ENCODE measurements around the gene VGLL3. TPM values are rescaled to one million over a fixed set of nuclear protein-coding genes. Genes with fewer than 3 reads are reported as not detected.

VGLL3 gene
- total RNA-seq, 2 donors from 2014 or later, result not detected

DNA sequence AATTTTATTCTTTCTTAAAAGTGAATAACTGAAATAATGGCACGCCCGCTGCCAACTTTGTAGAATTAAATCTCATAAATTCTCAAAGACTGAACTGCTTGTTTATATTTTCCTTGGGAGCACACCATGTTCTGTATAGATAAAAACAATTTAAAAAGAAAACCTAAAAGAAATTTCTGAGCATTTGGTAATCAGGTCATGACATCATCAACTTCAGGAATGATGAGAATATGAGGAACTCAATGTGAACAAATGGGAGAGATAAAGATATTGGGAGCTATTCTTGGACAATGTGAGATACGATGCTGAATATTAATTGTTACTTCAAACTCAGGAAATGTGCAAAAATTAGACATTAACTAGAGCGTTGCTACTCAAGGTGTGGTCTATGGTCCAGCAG is 10.0 kb upstream of the VGLL3 start:
- H3K4me1 Mint-ChIP-seq (ENCODE audit: low read depth), result no peaks in the 10 kb centered on the region
- no peak overlapping the region for H3K27ac Mint-ChIP-seq
- H3K4me3 Mint-ChIP-seq, result no peak overlapping the region
- no peak for ATAC-seq (replicated peaks in 1 of 2)
- peaks cover 2% of the 10 kb centered on the region in 2 donors for H3K9me3 Mint-ChIP-seq
- H3K36me3 Mint-ChIP-seq (ENCODE audit: insufficient read depth in 2 of 2), result no peaks in the 10 kb centered on the region
- no peaks in the 10 kb centered on the region for H3K27me3 Mint-ChIP-seq (ENCODE audit: low read depth)
- no peak for DNase-seq

DNA sequence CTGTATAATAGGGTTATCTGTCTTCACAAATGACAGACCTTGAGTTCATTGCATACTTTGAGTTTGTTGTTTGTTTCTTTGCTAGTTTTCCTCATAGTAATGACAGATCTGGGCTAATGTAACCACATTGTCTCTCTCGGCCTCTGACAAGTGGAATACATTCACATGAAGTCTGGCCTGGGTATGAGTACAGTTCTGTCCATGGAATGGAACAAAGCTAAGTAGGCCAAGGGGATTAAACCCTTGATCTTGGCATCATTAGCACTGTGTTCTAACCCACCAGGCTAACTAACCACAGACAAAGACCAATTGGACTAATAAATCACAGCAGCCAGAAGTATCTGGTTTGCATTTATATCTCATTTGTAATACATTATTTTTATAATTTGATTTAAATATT is 7.6 kb upstream of the VGLL3 start:
- no peak overlapping the region for H3K4me3 Mint-ChIP-seq
- no peak for DNase-seq
- H3K27ac Mint-ChIP-seq, result no peak overlapping the region
- no peaks in the 10 kb centered on the region for H3K4me1 Mint-ChIP-seq (ENCODE audit: low read depth)
- H3K36me3 Mint-ChIP-seq (ENCODE audit: insufficient read depth in 2 of 2), result no peaks in the 10 kb centered on the region
- ATAC-seq (replicated peaks in 1 of 2), result no peak
- H3K27me3 Mint-ChIP-seq (ENCODE audit: low read depth), result peaks cover 7% of the 10 kb centered on the region
- H3K9me3 Mint-ChIP-seq, result peaks cover 0 to 5% of the 10 kb centered on the region in 2 donors

DNA sequence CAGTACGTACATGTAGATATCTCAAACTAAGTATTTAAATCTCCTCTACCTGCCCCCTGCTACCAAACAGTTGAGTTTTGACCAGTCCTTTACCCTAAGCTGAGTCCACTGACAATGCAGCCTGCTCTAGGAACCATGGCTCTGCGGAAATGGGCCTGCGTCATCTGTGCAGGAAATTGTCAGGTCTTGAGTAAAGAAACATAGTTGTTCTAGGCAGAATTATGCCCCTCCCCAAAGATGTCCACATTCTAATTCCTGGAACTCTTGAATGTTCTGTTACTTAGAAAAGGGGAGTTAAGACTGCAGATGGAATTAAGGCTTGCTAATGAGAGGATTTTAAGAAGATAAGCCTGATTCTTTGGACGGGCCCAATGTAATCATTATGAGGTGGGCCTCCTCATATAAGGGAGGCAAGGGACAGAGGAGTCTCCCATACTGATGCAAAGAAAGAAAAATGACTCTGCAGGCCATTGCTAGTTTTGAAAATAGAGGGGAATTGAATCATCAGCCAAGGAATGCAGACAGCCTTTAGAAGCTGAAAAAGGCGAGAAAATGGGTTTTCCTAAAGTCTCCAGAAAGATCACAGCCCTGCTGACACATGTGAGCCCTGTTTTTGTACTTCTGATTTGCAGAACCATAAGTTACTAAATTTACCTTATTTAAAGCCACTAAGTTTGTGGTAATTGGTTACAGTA is 5.5 kb upstream of the VGLL3 start:
- ATAC-seq (replicated peaks in 1 of 2) (no peak), DNase-seq (no peak)
- Mint-ChIP-seq H3K4me3 (no peak overlapping the region), H3K36me3 (ENCODE audit: insufficient read depth in 2 of 2) (no peaks in the 10 kb centered on the region), H3K9me3 (peaks cover 0 to 5% of the 10 kb centered on the region in 2 donors), H3K27me3 (ENCODE audit: low read depth) (peaks cover 24% of the 10 kb centered on the region), H3K27ac (no peak overlapping the region), H3K4me1 (ENCODE audit: low read depth) (no peaks in the 10 kb centered on the region)

DNA sequence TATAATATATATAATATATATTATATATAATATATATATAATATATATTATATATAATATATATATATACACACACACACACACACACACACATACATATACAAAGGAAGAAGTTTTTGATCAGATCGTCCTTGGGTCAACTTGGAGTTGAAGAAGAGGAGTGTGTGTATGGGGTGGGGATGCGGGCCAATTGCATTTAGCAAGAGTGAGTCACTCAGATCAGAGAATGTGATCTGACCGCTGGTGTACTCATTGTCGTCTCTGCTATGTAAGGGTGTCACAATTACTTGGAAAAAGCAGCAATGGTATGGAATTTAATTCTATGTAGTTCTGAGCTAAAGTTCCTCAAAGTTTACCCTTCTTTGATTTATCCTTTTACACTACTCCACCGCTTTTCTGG is 4.6 kb upstream of the VGLL3 start:
- no peak for DNase-seq
- Mint-ChIP-seq H3K27me3 (ENCODE audit: low read depth) (peaks cover 26% of the 10 kb centered on the region), H3K9me3 (peaks cover 0 to 5% of the 10 kb centered on the region in 2 donors), H3K4me3 (no peak overlapping the region), H3K36me3 (ENCODE audit: insufficient read depth in 2 of 2) (no peaks in the 10 kb centered on the region), H3K4me1 (ENCODE audit: low read depth) (no peaks in the 10 kb centered on the region), H3K27ac (no peak overlapping the region)
- ATAC-seq (replicated peaks in 1 of 2), result no peak

DNA sequence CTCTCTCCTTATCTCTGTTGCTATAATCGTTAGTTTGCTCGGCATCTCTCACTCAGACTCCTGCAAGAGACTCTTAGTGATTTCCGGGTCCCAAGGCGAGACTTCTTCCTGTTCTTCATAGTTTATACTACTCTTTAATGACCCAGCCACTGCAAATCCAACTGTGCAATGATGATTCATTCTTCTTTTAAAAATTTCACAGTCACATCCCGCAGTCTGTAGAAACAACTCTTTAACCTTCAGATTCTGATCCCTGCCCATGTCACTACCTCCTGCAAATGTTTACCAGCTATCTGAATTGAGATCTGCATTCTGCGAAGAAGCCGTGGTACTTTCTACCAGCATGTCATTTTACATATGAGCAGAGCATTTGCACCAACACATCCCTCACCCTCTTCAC is 2.8 kb upstream of the VGLL3 start:
- DNase-seq, result no peak
- peaks cover 43% of the 10 kb centered on the region for H3K27me3 Mint-ChIP-seq (ENCODE audit: low read depth)
- no peak overlapping the region for H3K27ac Mint-ChIP-seq
- no peak overlapping the region for H3K4me3 Mint-ChIP-seq
- peaks cover 0 to 5% of the 10 kb centered on the region in 2 donors for H3K9me3 Mint-ChIP-seq
- H3K4me1 Mint-ChIP-seq (ENCODE audit: low read depth), result no peaks in the 10 kb centered on the region
- no peak for ATAC-seq (replicated peaks in 1 of 2)
- no peaks in the 10 kb centered on the region for H3K36me3 Mint-ChIP-seq (ENCODE audit: insufficient read depth in 2 of 2)

DNA sequence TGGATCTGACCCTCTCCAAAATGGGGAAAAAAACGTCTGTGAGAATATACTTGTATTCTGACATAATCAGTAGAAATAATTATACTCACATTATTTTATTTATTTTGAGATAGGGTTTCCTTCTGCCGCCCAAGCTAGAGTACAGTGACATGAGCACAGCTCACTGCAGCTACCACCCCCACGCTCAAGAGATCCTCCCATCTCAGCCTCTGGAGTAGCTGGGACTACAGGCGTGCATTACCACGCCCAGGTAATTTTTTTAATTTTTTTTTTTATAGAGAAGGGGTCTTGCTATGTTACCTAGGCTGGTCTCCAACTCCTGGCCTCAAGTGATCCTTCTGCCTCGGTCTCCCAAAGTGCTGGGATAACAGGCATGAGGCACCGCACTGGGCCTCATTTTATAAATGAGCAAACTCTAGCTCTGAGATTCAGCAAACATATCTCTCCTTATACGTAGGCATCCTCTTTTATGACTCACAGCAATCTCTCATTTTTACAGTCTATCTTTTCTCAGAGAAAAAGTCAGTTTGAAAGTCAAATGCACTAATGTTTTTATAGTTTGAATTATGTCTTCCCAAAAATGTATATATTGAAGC is 989 bp upstream of the VGLL3 start:
- Mint-ChIP-seq H3K36me3 (ENCODE audit: insufficient read depth in 2 of 2) (no peaks in the 10 kb centered on the region), H3K4me3 (no peak overlapping the region), H3K27me3 (ENCODE audit: low read depth) (peaks cover 43% of the 10 kb centered on the region), H3K27ac (no peak overlapping the region), H3K4me1 (ENCODE audit: low read depth) (no peaks in the 10 kb centered on the region), H3K9me3 (peaks cover 0 to 3% of the 10 kb centered on the region in 2 donors)
- DNase-seq (no peak), ATAC-seq (replicated peaks in 1 of 2) (peak in 1 of 2 donors; percentile 47)

DNA sequence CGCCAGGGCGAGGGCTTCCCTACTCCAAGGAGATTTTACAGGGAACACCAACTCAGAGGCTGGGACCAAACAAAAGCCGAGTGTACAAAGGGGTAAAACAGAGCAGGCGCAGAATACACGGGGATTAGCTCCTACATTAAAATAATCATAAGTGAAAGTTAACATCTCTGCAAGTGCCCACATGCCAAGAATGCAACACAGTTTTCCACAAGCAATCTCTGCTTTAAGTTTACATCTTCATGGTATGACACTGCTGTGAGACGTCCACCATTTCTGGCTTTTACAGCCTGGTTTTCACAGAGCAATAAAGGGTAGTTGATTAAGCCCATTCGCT is 500 bp upstream of the VGLL3 start:
- H3K27ac Mint-ChIP-seq, result no peak overlapping the region
- H3K4me3 Mint-ChIP-seq, result peak overlapping the region in 1 of 2 donors; percentile 47
- ATAC-seq (replicated peaks in 1 of 2) (no peak), DNase-seq (no peak)
- H3K27me3 Mint-ChIP-seq (ENCODE audit: low read depth), result peaks cover 43% of the 10 kb centered on the region
- peaks cover 0 to 3% of the 10 kb centered on the region in 2 donors for H3K9me3 Mint-ChIP-seq
- no peaks in the 10 kb centered on the region for H3K36me3 Mint-ChIP-seq (ENCODE audit: insufficient read depth in 2 of 2)
- H3K4me1 Mint-ChIP-seq (ENCODE audit: low read depth), result no peaks in the 10 kb centered on the region

DNA sequence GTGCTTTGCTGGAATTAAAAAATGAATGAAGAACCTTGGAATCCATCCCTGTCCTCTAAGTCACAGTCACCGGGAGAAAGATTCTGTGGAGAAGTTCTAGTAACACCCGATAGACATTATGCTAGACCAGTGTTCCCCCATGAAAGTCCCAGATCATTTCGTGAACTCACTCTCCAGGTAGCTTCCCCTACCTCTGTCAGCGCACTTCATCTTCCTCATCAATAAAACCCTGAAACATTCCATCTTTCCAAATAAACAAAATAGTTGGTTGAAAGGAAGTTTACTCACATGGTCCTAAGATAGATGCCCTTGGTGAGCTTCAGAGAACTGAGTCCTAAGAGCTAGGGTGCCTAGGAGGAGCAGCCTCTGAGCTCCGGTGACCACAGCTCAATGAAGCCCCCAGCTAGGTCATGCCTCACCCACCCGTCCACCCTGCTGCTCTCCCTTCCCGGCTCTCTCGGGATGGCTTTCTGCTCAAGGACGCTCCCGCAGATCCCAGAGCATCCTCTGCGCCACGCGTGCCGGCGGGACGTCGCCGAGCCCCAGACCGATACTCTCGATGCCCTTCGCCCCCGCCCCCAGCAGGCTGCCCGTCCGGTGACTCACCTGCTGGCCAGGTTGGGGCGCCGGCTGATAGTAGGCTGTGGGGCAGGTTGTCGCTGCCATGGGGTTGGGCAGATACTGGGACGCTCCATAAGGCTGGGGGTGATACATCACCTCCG is 776 bp downstream of the VGLL3 start:
- Mint-ChIP-seq H3K27me3 (ENCODE audit: low read depth) (peaks cover 43% of the 10 kb centered on the region), H3K36me3 (ENCODE audit: insufficient read depth in 2 of 2) (no peaks in the 10 kb centered on the region), H3K9me3 (peaks cover 0 to 3% of the 10 kb centered on the region in 2 donors), H3K27ac (no peak overlapping the region), H3K4me3 (no peak overlapping the region), H3K4me1 (ENCODE audit: low read depth) (no peaks in the 10 kb centered on the region)
- peak in 1 of 2 donors; percentile 8 for DNase-seq
- ATAC-seq (replicated peaks in 1 of 2), result peak; percentile 55 to 60

DNA sequence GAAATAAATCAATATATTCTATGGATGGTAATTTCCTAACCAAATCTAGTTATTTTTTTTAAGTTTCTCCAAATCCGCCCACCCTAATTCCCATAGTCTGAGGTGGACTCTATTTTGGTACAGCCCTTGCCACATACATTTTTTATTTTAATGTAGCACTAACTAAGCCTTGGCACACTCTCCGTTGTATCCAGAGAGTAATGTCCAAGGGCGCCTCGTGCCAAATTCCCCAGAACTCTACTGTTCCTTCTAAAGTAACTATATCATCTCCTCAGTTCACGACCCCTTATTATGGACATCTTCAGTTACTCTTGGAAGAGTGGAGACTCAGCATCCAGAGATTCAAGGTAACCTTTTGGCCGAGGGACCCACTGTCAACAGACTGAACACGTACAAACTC is 1.3 kb downstream of the VGLL3 start:
- Mint-ChIP-seq H3K27me3 (ENCODE audit: low read depth) (peaks cover 43% of the 10 kb centered on the region), H3K4me1 (ENCODE audit: low read depth) (no peaks in the 10 kb centered on the region), H3K27ac (no peak overlapping the region), H3K36me3 (ENCODE audit: insufficient read depth in 2 of 2) (no peaks in the 10 kb centered on the region), H3K4me3 (no peak overlapping the region), H3K9me3 (peaks cover 0 to 3% of the 10 kb centered on the region in 2 donors)
- DNase-seq (no peak), ATAC-seq (replicated peaks in 1 of 2) (no peak)

DNA sequence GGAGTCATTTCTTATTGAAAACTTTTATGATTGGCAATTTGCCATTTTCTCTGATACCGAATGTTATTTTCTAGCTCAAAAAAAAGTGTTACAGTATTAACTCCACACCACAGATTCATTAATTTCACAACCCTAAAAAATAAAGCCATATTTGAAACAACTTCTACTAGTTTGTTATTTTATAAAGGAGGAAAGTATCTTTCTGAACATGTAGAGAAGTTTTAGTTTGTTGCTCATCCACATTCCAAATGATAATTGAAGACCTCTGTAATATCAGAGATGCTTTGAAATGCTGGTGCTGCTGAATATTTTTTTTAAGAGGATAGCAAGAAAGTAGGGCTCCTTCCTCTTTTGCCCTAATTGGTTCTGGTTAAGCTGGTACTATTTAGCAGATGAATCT is 1.9 kb downstream of the VGLL3 start:
- Mint-ChIP-seq H3K4me1 (ENCODE audit: low read depth) (no peaks in the 10 kb centered on the region), H3K27me3 (ENCODE audit: low read depth) (peaks cover 40% of the 10 kb centered on the region), H3K9me3 (peaks cover 0 to 2% of the 10 kb centered on the region in 2 donors), H3K36me3 (ENCODE audit: insufficient read depth in 2 of 2) (no peaks in the 10 kb centered on the region), H3K27ac (no peak overlapping the region), H3K4me3 (no peak overlapping the region)
- DNase-seq, result no peak
- no peak for ATAC-seq (replicated peaks in 1 of 2)

DNA sequence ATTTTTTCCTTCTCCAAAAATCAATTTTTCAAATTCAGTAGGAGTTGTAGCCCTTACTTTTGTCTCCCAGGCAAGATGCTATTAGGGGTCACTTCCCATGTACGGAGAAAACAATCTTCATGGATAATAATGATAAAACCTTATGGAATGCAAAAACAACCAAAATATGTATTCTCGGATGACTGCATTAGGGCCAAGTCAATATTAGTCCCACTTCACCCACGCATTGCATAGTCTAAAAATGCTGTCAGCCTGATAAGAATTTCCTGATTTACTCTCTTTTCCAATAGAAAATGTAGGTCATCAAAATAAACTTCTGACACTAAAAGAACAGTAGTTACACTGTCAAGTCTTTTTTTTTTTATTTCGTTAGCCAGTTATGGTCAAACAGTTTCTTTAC is 2.7 kb downstream of the VGLL3 start:
- Mint-ChIP-seq H3K9me3 (no peaks in the 10 kb centered on the region), H3K4me3 (no peak overlapping the region), H3K27me3 (ENCODE audit: low read depth) (peaks cover 33% of the 10 kb centered on the region), H3K27ac (no peak overlapping the region), H3K4me1 (ENCODE audit: low read depth) (no peaks in the 10 kb centered on the region), H3K36me3 (ENCODE audit: insufficient read depth in 2 of 2) (no peaks in the 10 kb centered on the region)
- DNase-seq (no peak), ATAC-seq (replicated peaks in 1 of 2) (no peak)

DNA sequence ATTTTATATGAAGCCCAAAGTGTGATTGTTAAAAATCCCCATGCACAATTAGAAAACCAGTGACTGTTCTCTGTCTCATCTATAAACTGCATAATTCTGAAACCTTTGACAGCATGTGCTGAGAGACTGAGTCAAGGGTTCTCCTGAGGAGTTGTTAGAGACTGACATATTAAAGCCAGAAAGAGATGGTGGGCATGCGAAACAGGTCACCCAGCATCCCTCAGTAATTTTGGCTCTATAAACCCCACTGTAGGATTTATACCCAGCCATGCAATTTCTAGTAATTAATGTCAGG is 3.6 kb downstream of the VGLL3 start:
- DNase-seq (no peak), ATAC-seq (replicated peaks in 1 of 2) (no peak)
- Mint-ChIP-seq H3K4me3 (no peak overlapping the region), H3K4me1 (ENCODE audit: low read depth) (no peaks in the 10 kb centered on the region), H3K27ac (no peak overlapping the region), H3K27me3 (ENCODE audit: low read depth) (peaks cover 29% of the 10 kb centered on the region), H3K9me3 (no peaks in the 10 kb centered on the region), H3K36me3 (ENCODE audit: insufficient read depth in 2 of 2) (no peaks in the 10 kb centered on the region)

DNA sequence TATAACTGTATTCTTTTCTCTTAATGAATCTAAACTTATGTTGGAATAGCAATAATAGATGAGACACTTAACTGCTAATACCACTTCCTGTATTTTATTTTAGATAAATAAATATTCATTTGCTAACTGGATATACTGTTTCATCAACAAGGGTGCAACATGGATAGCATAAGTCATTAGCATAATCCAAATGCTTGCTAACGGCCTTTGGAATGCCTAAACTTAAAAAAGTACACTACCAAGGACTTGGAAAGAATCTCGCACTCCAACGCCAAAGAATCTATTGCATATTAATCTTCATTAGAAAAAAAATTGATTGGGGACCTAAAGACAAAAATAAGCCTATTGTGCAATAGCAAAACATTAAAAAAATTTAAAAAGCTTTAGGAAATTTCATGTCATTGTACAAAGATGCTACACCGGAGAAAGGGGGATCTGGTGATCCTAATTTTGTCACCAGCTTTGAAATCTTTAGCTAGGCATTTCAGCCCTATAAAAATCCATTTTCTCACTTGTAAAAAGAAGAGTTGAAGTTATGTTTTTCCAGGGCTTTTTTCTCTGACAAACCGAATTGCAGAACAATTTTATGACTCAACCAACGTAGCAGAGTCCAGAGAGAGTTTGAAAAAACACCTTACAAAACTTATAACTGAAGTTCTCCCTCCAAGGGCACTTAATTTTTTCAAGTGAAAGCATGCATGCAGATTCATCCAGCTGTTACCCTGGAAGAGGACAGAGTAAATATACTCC is 4.1 kb downstream of the VGLL3 start:
- Mint-ChIP-seq H3K4me1 (ENCODE audit: low read depth) (no peaks in the 10 kb centered on the region), H3K36me3 (ENCODE audit: insufficient read depth in 2 of 2) (no peaks in the 10 kb centered on the region), H3K4me3 (no peak overlapping the region), H3K27ac (no peak overlapping the region), H3K27me3 (ENCODE audit: low read depth) (peaks cover 24% of the 10 kb centered on the region), H3K9me3 (no peaks in the 10 kb centered on the region)
- DNase-seq (no peak), ATAC-seq (replicated peaks in 1 of 2) (no peak)
